ENCODE results near the gene PCLAF. TPM values are rescaled to one million over a fixed set of nuclear protein-coding genes. Genes with fewer than 3 reads are reported as not detected.
"Not testable (repeated sequence)": the region's sequence is repeated elsewhere in the genome, so short reads cannot be mapped to it uniquely, and the experiment has no call there.

Gene PCLAF
- total and polyA plus RNA-seq, 3 experiments from 2014 or later: 84.4 to 90.3 TPM; not detected in 1

GRCh38 chr15:64355944-64356709 is 25.1 kb downstream of the PCLAF start, which contains the start of gene CSNK1G1:
Gene CSNK1G1, minus strand, starts transcription at chr15:64356173. Its CDS starts 55,674 bp downstream, at chr15:64300499.
- ChIA-PET POLR2A (interaction anchor here (0.8 kb wide), 1 partner anchor 31 kb away, joined by 4 read pairs; the partner anchor contains the start of gene TRIP4), CTCF (no interaction called here)
- Mint-ChIP-seq H3K9me3 (no peaks in the 10 kb centered on the region), H3K4me1 (peaks cover 19 to 25% (median 23%) of the 10 kb centered on the region in 3 donors), H3K4me3 (peak within 1 kb of the TSS; percentile 92 to 99 (median 95)), H3K27me3 (no peaks in the 10 kb centered on the region), H3K36me3 (peaks cover 0 to 17% (median 0%) of the 10 kb centered on the region in 3 donors), H3K27ac (peak within 1 kb of the TSS; percentile 91 to 95 (median 94))
- DNase-seq: peak; percentile 89 to 96 (median 91)
- Histone ChIP-seq H3K9me3 (ENCODE audit: low read length) (no peaks in the 10 kb centered on the region), H3K36me3 (ENCODE audit: insufficient read depth, low read length) (no peaks in the 10 kb centered on the region), H3K4me1 (ENCODE audit: insufficient read depth, low read length) (peaks cover 14% of the 10 kb centered on the region), H3K27me3 (ENCODE audit: insufficient read depth, low read length, poor library complexity, severe bottlenecking) (no peaks in the 10 kb centered on the region), H3K27ac (ENCODE audit: low read depth, low read length) (peak within 1 kb of the TSS; percentile 79), H3K4me3 (ENCODE audit: low read length) (peak within 1 kb of the TSS; percentile 89)

GRCh38 chr15:64355348-64355943 is 25.8 kb downstream of the PCLAF start:
- peak in 2 of 5 donors; percentile 2 to 7 for DNase-seq
- CTCF ChIA-PET: no interaction called here
- Mint-ChIP-seq H3K27me3 (no peaks in the 10 kb centered on the region), H3K9me3 (no peaks in the 10 kb centered on the region), H3K36me3 (peaks cover 0 to 22% (median 0%) of the 10 kb centered on the region in 3 donors), H3K4me1 (peaks cover 21 to 31% (median 25%) of the 10 kb centered on the region in 3 donors), H3K4me3 (peak overlapping the region; percentile 92 to 99 (median 95)), H3K27ac (peak overlapping the region; percentile 91 to 95 (median 94))
- Histone ChIP-seq H3K4me1 (ENCODE audit: insufficient read depth, low read length) (peaks cover 14% of the 10 kb centered on the region), H3K4me3 (ENCODE audit: low read length) (peak overlapping the region; percentile 89), H3K27me3 (ENCODE audit: insufficient read depth, low read length, poor library complexity, severe bottlenecking) (no peaks in the 10 kb centered on the region), H3K36me3 (ENCODE audit: insufficient read depth, low read length) (no peaks in the 10 kb centered on the region), H3K27ac (ENCODE audit: low read depth, low read length) (peak overlapping the region; percentile 79), H3K9me3 (ENCODE audit: low read length) (no peaks in the 10 kb centered on the region)
- POLR2A ChIA-PET: no interaction called here

- H3K4me3 ChIP-seq (ENCODE audit: low read length): peak overlapping the region; percentile 89
- H3K27ac ChIP-seq (ENCODE audit: low read depth, low read length): peak overlapping the region; percentile 79
- H3K9me3 ChIP-seq (ENCODE audit: low read length): no peaks in the 10 kb centered on the region
- Mint-ChIP-seq H3K4me1 (peaks cover 21 to 31% (median 25%) of the 10 kb centered on the region in 3 donors), H3K4me3 (peak overlapping the region; percentile 92 to 99 (median 95)), H3K9me3 (no peaks in the 10 kb centered on the region), H3K27ac (peak overlapping the region; percentile 78 to 95 (median 93)), H3K27me3 (no peaks in the 10 kb centered on the region), H3K36me3 (peaks cover 0 to 22% (median 0%) of the 10 kb centered on the region in 3 donors)
- DNase-seq: no peak
- peaks cover 14% of the 10 kb centered on the region for H3K4me1 ChIP-seq (ENCODE audit: insufficient read depth, low read length)
- ChIA-PET POLR2A (no interaction called here), CTCF (no interaction called here)
- H3K27me3 ChIP-seq (ENCODE audit: insufficient read depth, low read length, poor library complexity, severe bottlenecking): no peaks in the 10 kb centered on the region
- no peaks in the 10 kb centered on the region for H3K36me3 ChIP-seq (ENCODE audit: insufficient read depth, low read length)
These were observed 26.4 kb downstream of the PCLAF start for GRCh38 chr15:64354688-64355344.

GRCh38 chr15:64351265-64351664 is 30.0 kb downstream of the PCLAF start:
- Histone ChIP-seq H3K36me3 (ENCODE audit: insufficient read depth, low read length) (no peaks in the 10 kb centered on the region), H3K9me3 (ENCODE audit: low read length) (no peaks in the 10 kb centered on the region), H3K4me1 (ENCODE audit: insufficient read depth, low read length) (peaks cover 9% of the 10 kb centered on the region), H3K27ac (ENCODE audit: low read depth, low read length) (no peak overlapping the region), H3K27me3 (ENCODE audit: insufficient read depth, low read length, poor library complexity, severe bottlenecking) (no peaks in the 10 kb centered on the region), H3K4me3 (ENCODE audit: low read length) (no peak overlapping the region)
- ChIA-PET POLR2A (no interaction called here), CTCF (no interaction called here)
- no peaks in the 10 kb centered on the region for H3K27me3 Mint-ChIP-seq
- no peak overlapping the region for H3K4me3 Mint-ChIP-seq
- peaks cover 0 to 44% (median 4%) of the 10 kb centered on the region in 3 donors for H3K36me3 Mint-ChIP-seq
- no peaks in the 10 kb centered on the region for H3K9me3 Mint-ChIP-seq
- no peak for DNase-seq
- peak overlapping the region in 1 of 8 donors; percentile 63 for H3K27ac Mint-ChIP-seq
- H3K4me1 Mint-ChIP-seq: peaks cover 24 to 42% (median 34%) of the 10 kb centered on the region in 3 donors

- no peaks in the 10 kb centered on the region for H3K9me3 Mint-ChIP-seq
- no peak overlapping the region for H3K27ac Mint-ChIP-seq
- POLR2A ChIA-PET: no interaction called here
- H3K27me3 Mint-ChIP-seq: no peaks in the 10 kb centered on the region
- Histone ChIP-seq H3K9me3 (ENCODE audit: low read length) (no peaks in the 10 kb centered on the region), H3K36me3 (ENCODE audit: insufficient read depth, low read length) (no peaks in the 10 kb centered on the region), H3K27ac (ENCODE audit: low read depth, low read length) (no peak overlapping the region), H3K4me1 (ENCODE audit: insufficient read depth, low read length) (peaks cover under 1% of the 10 kb centered on the region), H3K4me3 (ENCODE audit: low read length) (no peak overlapping the region), H3K27me3 (ENCODE audit: insufficient read depth, low read length, poor library complexity, severe bottlenecking) (no peaks in the 10 kb centered on the region)
- H3K4me3 Mint-ChIP-seq: no peak overlapping the region
- peaks cover 17 to 42% (median 34%) of the 10 kb centered on the region in 3 donors for H3K4me1 Mint-ChIP-seq
- H3K36me3 Mint-ChIP-seq: peaks cover 0 to 38% (median 4%) of the 10 kb centered on the region in 3 donors
- no peak for DNase-seq
- CTCF ChIA-PET: no interaction called here
These were observed 31.9 kb downstream of the PCLAF start for GRCh38 chr15:64349375-64349774.

GRCh38 chr15:64348455-64348854 is 32.8 kb downstream of the PCLAF start:
- CTCF ChIA-PET: no interaction called here
- H3K36me3 Mint-ChIP-seq: peaks cover 0 to 38% (median 4%) of the 10 kb centered on the region in 3 donors
- H3K9me3 Mint-ChIP-seq: no peaks in the 10 kb centered on the region
- no peak for DNase-seq
- H3K4me1 Mint-ChIP-seq: peaks cover 19 to 46% (median 35%) of the 10 kb centered on the region in 3 donors
- POLR2A ChIA-PET: interaction anchor here (0.6 kb wide), 1 partner anchor 784 kb away, joined by 3 read pairs; no protein-coding TSS in a partner anchor
- no peak overlapping the region for H3K27ac ChIP-seq (ENCODE audit: low read depth, low read length)
- H3K4me3 Mint-ChIP-seq: no peak overlapping the region
- H3K36me3 ChIP-seq (ENCODE audit: insufficient read depth, low read length): no peaks in the 10 kb centered on the region
- H3K9me3 ChIP-seq (ENCODE audit: low read length): no peaks in the 10 kb centered on the region
- H3K27me3 Mint-ChIP-seq: no peaks in the 10 kb centered on the region
- H3K27ac Mint-ChIP-seq: no peak overlapping the region
- H3K4me3 ChIP-seq (ENCODE audit: low read length): no peak overlapping the region
- no peaks in the 10 kb centered on the region for H3K4me1 ChIP-seq (ENCODE audit: insufficient read depth, low read length)
- no peaks in the 10 kb centered on the region for H3K27me3 ChIP-seq (ENCODE audit: insufficient read depth, low read length, poor library complexity, severe bottlenecking)

GRCh38 chr15:64346242-64346641 is 35.0 kb downstream of the PCLAF start:
- H3K27me3 ChIP-seq (ENCODE audit: insufficient read depth, low read length, poor library complexity, severe bottlenecking); H3K36me3 ChIP-seq (ENCODE audit: insufficient read depth, low read length); H3K9me3 ChIP-seq (ENCODE audit: low read length); H3K4me3 ChIP-seq (ENCODE audit: low read length); H3K27ac Mint-ChIP-seq; DNase-seq; H3K4me3 Mint-ChIP-seq; H3K27ac ChIP-seq (ENCODE audit: low read depth, low read length); H3K27me3 Mint-ChIP-seq; POLR2A ChIA-PET; H3K4me1 ChIP-seq (ENCODE audit: insufficient read depth, low read length); H3K9me3 Mint-ChIP-seq; CTCF ChIA-PET: not testable (repeated sequence)
- Mint-ChIP-seq H3K36me3 (peaks cover 0 to 49% (median 7%) of the 10 kb centered on the region in 3 donors), H3K4me1 (peaks cover 22 to 48% (median 46%) of the 10 kb centered on the region in 3 donors)
